DMS 273 (cell line): ENCODE data around the gene GEMIN8.
A peak's percentile ranks its signal among the peaks of the same experiment; 100 is the strongest.

Experiments used
- DNase-seq: peaks from one replicate; lab custom pipeline; 2025; ENCODE audit not compliant: unreplicated experiment; lab: John Stamatoyannopoulos, UW

Gene GEMIN8

GRCh38 chrX:14029425-14030173 lies at the start of gene GEMIN8:
TSS of gene GEMIN8 (minus strand) at chrX:14029892. CDS start at chrX:14021478, 8,414 bp downstream.
- peak; percentile 97 for DNase-seq

GRCh38 chrX:14076639-14077038 lies 46.9 kb upstream of the GEMIN8 start:
- no peak for DNase-seq

GRCh38 chrX:14073556-14073955 lies 43.9 kb upstream of the GEMIN8 start:
- DNase-seq: no peak

- peak; percentile 19 for DNase-seq
Measured at GRCh38 chrX:14073071-14073470, 43.4 kb upstream of the GEMIN8 start.

GRCh38 chrX:14065800-14066199 lies 36.1 kb upstream of the GEMIN8 start:
- no peak for DNase-seq

- DNase-seq: no peak
Measured at GRCh38 chrX:14064626-14065432, 35.1 kb upstream of the GEMIN8 start.

- DNase-seq: no peak
Measured at GRCh38 chrX:14062524-14062923, 32.8 kb upstream of the GEMIN8 start.

GRCh38 chrX:14056206-14056605 lies 26.5 kb upstream of the GEMIN8 start:
- DNase-seq: no peak

GRCh38 chrX:14051416-14051815 lies 21.7 kb upstream of the GEMIN8 start:
- peak; percentile 69 for DNase-seq

GRCh38 chrX:14050709-14051108 lies 21.0 kb upstream of the GEMIN8 start:
- DNase-seq: no peak

- no peak for DNase-seq
Measured at GRCh38 chrX:14043209-14043608, 13.5 kb upstream of the GEMIN8 start.

- peak; percentile 81 for DNase-seq
Measured at GRCh38 chrX:14039344-14039743, 9.7 kb upstream of the GEMIN8 start.

- DNase-seq: no peak
Measured at GRCh38 chrX:14038375-14039085, 8.8 kb upstream of the GEMIN8 start.

GRCh38 chrX:14032406-14032805 lies 2.7 kb upstream of the GEMIN8 start:
- DNase-seq: peak; percentile 85

GRCh38 chrX:14030174-14030530 lies 460 bp upstream of the GEMIN8 start:
- DNase-seq: peak; percentile 56

GRCh38 chrX:14029039-14029424 lies 660 bp downstream of the GEMIN8 start:
- DNase-seq: peak; percentile 69

GRCh38 chrX:14028473-14028872 lies 1.2 kb downstream of the GEMIN8 start:
- no peak for DNase-seq

- DNase-seq: no peak
Measured at GRCh38 chrX:14027511-14028019, 2.1 kb downstream of the GEMIN8 start.

- DNase-seq: peak; percentile 24
Measured at GRCh38 chrX:14027036-14027435, 2.7 kb downstream of the GEMIN8 start.

GRCh38 chrX:14026121-14026520 lies 3.6 kb downstream of the GEMIN8 start:
- DNase-seq: no peak

- no peak for DNase-seq
Measured at GRCh38 chrX:14022019-14022418, 7.7 kb downstream of the GEMIN8 start.

GRCh38 chrX:14017399-14017798 lies 12.3 kb downstream of the GEMIN8 start:
- no peak for DNase-seq
